ENCODE results near the gene MRPL51.
A peak's percentile ranks its signal among the peaks of the same experiment; 100 is the strongest.

The MRPL51 gene

GRCh38 chr12:6458281-6459003 is 34.6 kb downstream of the MRPL51 start:
- H3K4me1 ChIP-seq (ENCODE audit: control insufficient read depth, insufficient read depth, low read length) = peaks cover 1% of the 10 kb centered on the region; the same call in 1 of the 2 replicates

GRCh38 chr12:6457220-6457945 is 35.7 kb downstream of the MRPL51 start:
- H3K9me3 ChIP-seq (ENCODE audit: control insufficient read depth, insufficient read depth, low read length) = no peaks in the 10 kb centered on the region
- H3K4me3 ChIP-seq (ENCODE audit: low read depth, low read length) = no peak overlapping the region
- H3K4me1 ChIP-seq (ENCODE audit: control insufficient read depth, insufficient read depth, low read length) = peaks cover 12% of the 10 kb centered on the region
- no peak overlapping the region for H3K9ac ChIP-seq (ENCODE audit: low read depth, low read length)
- H3K27ac ChIP-seq (ENCODE audit: low read depth, low read length) = no peak overlapping the region
- peaks cover 26% of the 10 kb centered on the region for H3K36me3 ChIP-seq (ENCODE audit: control insufficient read depth, insufficient read depth, low read length)
- no peaks in the 10 kb centered on the region for H3K27me3 ChIP-seq (ENCODE audit: control insufficient read depth, insufficient read depth, low read length)

More at GRCh38 chr12:6458281-6459003, 34.6 kb downstream of the MRPL51 start:
- Histone ChIP-seq H3K27me3 (ENCODE audit: control insufficient read depth, insufficient read depth, low read length) (no peaks in the 10 kb centered on the region), H3K36me3 (ENCODE audit: control insufficient read depth, insufficient read depth, low read length) (peaks cover 36% of the 10 kb centered on the region), H3K27ac (ENCODE audit: low read depth, low read length) (no peak overlapping the region), H3K9me3 (ENCODE audit: control insufficient read depth, insufficient read depth, low read length) (no peaks in the 10 kb centered on the region), H3K4me3 (ENCODE audit: low read depth, low read length) (no peak overlapping the region), H3K9ac (ENCODE audit: low read depth, low read length) (no peak overlapping the region)

- no peak overlapping the region for H3K27ac ChIP-seq (ENCODE audit: low read depth, low read length)
- no peaks in the 10 kb centered on the region for H3K36me3 ChIP-seq (ENCODE audit: control insufficient read depth, insufficient read depth, low read length)
- no peak overlapping the region for H3K9ac ChIP-seq (ENCODE audit: low read depth, low read length)
- no peaks in the 10 kb centered on the region for H3K9me3 ChIP-seq (ENCODE audit: control insufficient read depth, insufficient read depth, low read length)
- no peaks in the 10 kb centered on the region for H3K27me3 ChIP-seq (ENCODE audit: control insufficient read depth, insufficient read depth, low read length)
- no peak overlapping the region for H3K4me3 ChIP-seq (ENCODE audit: low read depth, low read length)
- H3K4me1 ChIP-seq (ENCODE audit: control insufficient read depth, insufficient read depth, low read length) = peaks cover 37% of the 10 kb centered on the region
These were observed 40.0 kb downstream of the MRPL51 start for GRCh38 chr12:6452944-6453630.

- Histone ChIP-seq H3K36me3 (ENCODE audit: control insufficient read depth, insufficient read depth, low read length) (no peaks in the 10 kb centered on the region), H3K4me1 (ENCODE audit: control insufficient read depth, insufficient read depth, low read length) (peaks cover 37% of the 10 kb centered on the region), H3K9ac (ENCODE audit: low read depth, low read length) (peak overlapping the region; percentile 49), H3K27me3 (ENCODE audit: control insufficient read depth, insufficient read depth, low read length) (no peaks in the 10 kb centered on the region), H3K9me3 (ENCODE audit: control insufficient read depth, insufficient read depth, low read length) (no peaks in the 10 kb centered on the region), H3K27ac (ENCODE audit: low read depth, low read length) (peak overlapping the region; percentile 92), H3K4me3 (ENCODE audit: low read depth, low read length) (peak overlapping the region; percentile 41; the same call in 1 of the 2 replicates)
These were observed 40.7 kb downstream of the MRPL51 start for GRCh38 chr12:6452245-6452943.

- H3K4me1 ChIP-seq (ENCODE audit: control insufficient read depth, insufficient read depth, low read length) = peaks cover 37% of the 10 kb centered on the region
- peak within 1 kb of the TSS; percentile 49 for H3K9ac ChIP-seq (ENCODE audit: low read depth, low read length)
- peak within 1 kb of the TSS; percentile 41 for H3K4me3 ChIP-seq (ENCODE audit: low read depth, low read length)
These were observed 41.5 kb downstream of the MRPL51 start, which contains the start of gene TAPBPL for GRCh38 chr12:6451348-6452244. TAPBPL (plus strand) TSS chr12:6452042; CDS start chr12:6452249, 207 bp downstream.

GRCh38 chr12:6450869-6451347 is 42.2 kb downstream of the MRPL51 start:
- Histone ChIP-seq H3K4me1 (ENCODE audit: control insufficient read depth, insufficient read depth, low read length) (peaks cover 37% of the 10 kb centered on the region), H3K27me3 (ENCODE audit: control insufficient read depth, insufficient read depth, low read length) (no peaks in the 10 kb centered on the region), H3K4me3 (ENCODE audit: low read depth, low read length) (peak overlapping the region; percentile 41), H3K9me3 (ENCODE audit: control insufficient read depth, insufficient read depth, low read length) (no peaks in the 10 kb centered on the region), H3K27ac (ENCODE audit: low read depth, low read length) (peak overlapping the region; percentile 92), H3K36me3 (ENCODE audit: control insufficient read depth, insufficient read depth, low read length) (no peaks in the 10 kb centered on the region), H3K9ac (ENCODE audit: low read depth, low read length) (peak overlapping the region; percentile 49)

More at GRCh38 chr12:6451348-6452244, 41.5 kb downstream of the MRPL51 start, which contains the start of gene TAPBPL:
- Histone ChIP-seq H3K36me3 (ENCODE audit: control insufficient read depth, insufficient read depth, low read length) (no peaks in the 10 kb centered on the region), H3K27me3 (ENCODE audit: control insufficient read depth, insufficient read depth, low read length) (no peaks in the 10 kb centered on the region), H3K9me3 (ENCODE audit: control insufficient read depth, insufficient read depth, low read length) (no peaks in the 10 kb centered on the region), H3K27ac (ENCODE audit: low read depth, low read length) (peak within 1 kb of the TSS; percentile 92)

- H3K4me3 ChIP-seq (ENCODE audit: low read depth, low read length) = 0 out of 2 replicates have a peak overlapping the region, but pooled peaks have one; percentile 41
- H3K4me1 ChIP-seq (ENCODE audit: control insufficient read depth, insufficient read depth, low read length) = peaks cover 37% of the 10 kb centered on the region
- H3K36me3 ChIP-seq (ENCODE audit: control insufficient read depth, insufficient read depth, low read length) = no peaks in the 10 kb centered on the region
- no peaks in the 10 kb centered on the region for H3K27me3 ChIP-seq (ENCODE audit: control insufficient read depth, insufficient read depth, low read length)
- no peaks in the 10 kb centered on the region for H3K9me3 ChIP-seq (ENCODE audit: control insufficient read depth, insufficient read depth, low read length)
- H3K27ac ChIP-seq (ENCODE audit: low read depth, low read length) = peak overlapping the region; percentile 92
- H3K9ac ChIP-seq (ENCODE audit: low read depth, low read length) = no peak overlapping the region
These were observed 42.8 kb downstream of the MRPL51 start for GRCh38 chr12:6450091-6450868.

- no peaks in the 10 kb centered on the region for H3K27me3 ChIP-seq (ENCODE audit: control insufficient read depth, insufficient read depth, low read length)
- H3K36me3 ChIP-seq (ENCODE audit: control insufficient read depth, insufficient read depth, low read length) = no peaks in the 10 kb centered on the region
- no peaks in the 10 kb centered on the region for H3K9me3 ChIP-seq (ENCODE audit: control insufficient read depth, insufficient read depth, low read length)
- no peak within 1 kb of the TSS for H3K4me3 ChIP-seq (ENCODE audit: low read depth, low read length)
- no peak within 1 kb of the TSS for H3K27ac ChIP-seq (ENCODE audit: low read depth, low read length)
- no peak within 1 kb of the TSS for H3K9ac ChIP-seq (ENCODE audit: low read depth, low read length)
- H3K4me1 ChIP-seq (ENCODE audit: control insufficient read depth, insufficient read depth, low read length) = peaks cover 2% of the 10 kb centered on the region; the same call in 1 of the 2 replicates
These were observed 48.1 kb downstream of the MRPL51 start, which contains the start of gene CD27 for GRCh38 chr12:6444704-6445688. CD27 (plus strand) TSS chr12:6444955; CDS start chr12:6445096, 141 bp downstream.
